Measurements from ENCODE around the gene LMAN1L.

LMAN1L gene

DNA sequence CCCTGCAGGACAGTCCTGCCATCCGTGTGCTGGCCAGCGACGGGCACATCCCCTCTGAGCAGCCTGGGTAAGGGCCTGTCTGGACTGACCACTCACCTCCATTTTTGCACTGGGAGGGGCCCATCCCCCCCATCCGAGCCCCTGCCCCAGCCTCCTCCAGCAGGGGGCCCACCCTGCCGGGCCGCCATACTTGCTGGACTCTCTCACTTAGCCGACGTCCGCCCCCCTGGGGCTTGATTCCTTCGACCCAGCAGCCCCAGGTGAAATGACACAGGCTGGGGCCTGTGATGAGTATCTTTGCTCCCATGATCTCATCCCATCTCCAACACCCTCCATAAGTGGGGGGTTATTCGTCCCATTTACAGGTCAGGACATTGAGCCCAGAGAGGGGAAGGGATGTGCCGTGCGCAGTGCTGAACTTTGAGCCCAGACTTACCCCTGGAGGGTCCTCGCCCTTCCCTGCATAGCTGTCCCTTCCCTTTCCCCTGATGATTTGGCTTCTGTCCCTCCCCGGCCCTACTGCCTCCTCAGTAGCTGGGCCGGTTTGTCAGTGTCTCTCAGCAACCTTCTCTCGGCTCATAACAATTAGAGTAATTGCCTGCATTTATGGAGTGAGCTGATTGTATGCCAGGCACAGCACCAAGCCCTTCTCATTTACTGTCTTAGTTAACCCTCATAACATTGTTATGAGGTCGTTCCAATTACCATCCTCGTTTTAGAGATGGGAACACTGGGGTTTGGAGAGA lies 4.2 kb downstream of the LMAN1L start:
- DNase-seq (ENCODE audit: low read depth in 2 of 2), result no peak

- no peak for DNase-seq (ENCODE audit: low read depth in 2 of 2)
Observed at GRCh38 chr15:74817370-74817737, 4.7 kb downstream of the LMAN1L start.

GRCh38 chr15:74820056-74820455 lies 7.4 kb downstream of the LMAN1L start:
- DNase-seq (ENCODE audit: low read depth in 2 of 2), result no peak

DNA sequence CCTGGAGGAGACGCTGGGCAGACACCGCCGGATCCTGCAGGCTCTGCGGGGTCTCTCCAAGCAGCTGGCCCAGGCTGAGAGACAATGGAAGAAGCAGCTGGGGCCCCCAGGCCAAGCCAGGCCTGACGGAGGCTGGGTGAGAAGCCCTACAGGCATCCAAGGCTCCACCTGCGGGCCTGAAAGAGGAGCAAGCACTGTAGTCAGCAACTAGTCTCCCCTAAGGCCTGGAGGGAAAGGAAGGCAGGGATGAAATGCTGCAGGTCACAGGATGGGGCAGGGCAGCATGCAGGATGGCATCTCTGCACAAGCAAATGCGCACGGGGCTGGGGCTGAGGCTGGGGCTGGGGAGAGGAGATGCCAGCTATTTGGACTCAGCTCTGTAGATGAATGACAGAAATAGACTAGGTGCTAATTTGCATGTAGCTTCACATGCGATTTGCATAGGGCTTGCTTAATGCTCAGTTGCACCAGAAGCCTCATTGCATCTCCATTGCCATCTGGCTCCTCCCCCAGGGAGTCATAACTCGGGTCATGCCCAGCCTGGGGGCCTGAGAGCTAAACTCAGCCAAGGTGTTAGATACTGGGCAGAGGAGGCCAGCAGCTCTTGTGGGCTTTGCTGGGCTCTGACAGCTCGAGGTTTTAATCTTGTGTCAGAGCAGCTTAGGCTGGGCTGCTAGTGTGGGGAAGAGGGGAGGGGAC lies 8.6 kb downstream of the LMAN1L start:
- DNase-seq (ENCODE audit: low read depth in 2 of 2), result no peak

GRCh38 chr15:74821790-74822158 lies 9.1 kb downstream of the LMAN1L start:
- DNase-seq (ENCODE audit: low read depth in 2 of 2), result no peak

DNA sequence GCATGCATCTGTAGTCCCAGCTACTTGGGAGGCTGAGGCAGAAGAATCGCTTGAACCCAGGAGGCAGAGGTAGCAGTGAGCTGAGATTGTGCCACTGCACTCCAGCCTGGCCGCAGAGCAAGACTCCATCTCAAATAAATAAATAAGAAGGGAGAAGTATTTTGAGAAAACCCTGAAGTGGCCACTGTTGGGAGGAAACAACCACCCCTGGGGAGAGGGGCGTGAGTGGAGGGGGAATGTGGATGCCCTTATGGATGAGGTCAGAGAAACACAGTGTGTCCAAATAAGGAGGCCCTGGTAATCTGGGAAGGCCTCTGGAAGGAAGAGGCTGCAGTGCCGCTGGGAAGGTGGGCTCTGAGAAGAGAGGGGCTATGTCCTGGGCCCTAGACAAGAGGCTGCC lies 9.6 kb downstream of the LMAN1L start:
- DNase-seq (ENCODE audit: low read depth in 2 of 2), result no peak

DNA sequence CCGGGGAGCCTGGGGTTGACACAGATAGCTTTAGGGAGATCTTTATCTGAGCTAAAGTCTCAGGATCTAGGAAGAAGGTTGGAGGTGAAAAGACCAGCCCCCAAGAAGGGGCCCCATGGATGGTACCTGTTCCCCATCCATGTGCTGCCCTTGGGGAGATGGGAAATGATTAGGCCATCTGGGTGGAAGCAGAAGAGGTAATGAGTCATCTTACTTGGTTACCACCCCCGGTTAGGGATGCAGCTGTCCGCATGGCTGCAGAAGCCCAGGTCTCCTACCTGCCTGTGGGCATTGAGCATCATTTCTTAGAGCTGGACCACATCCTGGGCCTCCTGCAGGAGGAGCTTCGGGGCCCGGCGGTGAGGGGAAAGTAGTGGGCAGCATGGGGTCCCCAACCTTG lies 10.7 kb downstream of the LMAN1L start:
- no peak for DNase-seq (ENCODE audit: low read depth in 2 of 2)

- no peak for DNase-seq (ENCODE audit: low read depth in 2 of 2)
Observed at GRCh38 chr15:74824976-74825375, 12.3 kb downstream of the LMAN1L start.

DNA sequence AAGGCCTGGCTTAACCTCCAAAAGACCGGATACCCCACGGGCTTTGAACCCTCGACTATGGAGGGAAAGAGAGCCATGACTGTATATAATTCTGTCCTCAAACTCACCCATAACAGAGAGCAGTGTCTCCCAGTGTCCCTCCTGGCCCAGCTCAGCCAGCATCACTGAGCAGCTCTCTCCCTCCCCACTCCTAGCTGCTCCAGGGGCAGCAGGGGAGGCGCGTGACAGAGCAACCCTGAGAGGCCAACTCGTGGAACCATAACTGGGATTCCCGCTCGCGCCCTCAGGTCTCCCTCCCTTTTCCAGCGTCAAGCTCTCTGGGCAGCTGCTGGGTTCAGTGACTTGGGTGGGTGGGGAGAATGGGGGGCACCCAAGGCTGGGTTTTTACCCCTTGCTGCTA lies 13.2 kb downstream of the LMAN1L start:
- DNase-seq (ENCODE audit: low read depth in 2 of 2), result no peak

DNA sequence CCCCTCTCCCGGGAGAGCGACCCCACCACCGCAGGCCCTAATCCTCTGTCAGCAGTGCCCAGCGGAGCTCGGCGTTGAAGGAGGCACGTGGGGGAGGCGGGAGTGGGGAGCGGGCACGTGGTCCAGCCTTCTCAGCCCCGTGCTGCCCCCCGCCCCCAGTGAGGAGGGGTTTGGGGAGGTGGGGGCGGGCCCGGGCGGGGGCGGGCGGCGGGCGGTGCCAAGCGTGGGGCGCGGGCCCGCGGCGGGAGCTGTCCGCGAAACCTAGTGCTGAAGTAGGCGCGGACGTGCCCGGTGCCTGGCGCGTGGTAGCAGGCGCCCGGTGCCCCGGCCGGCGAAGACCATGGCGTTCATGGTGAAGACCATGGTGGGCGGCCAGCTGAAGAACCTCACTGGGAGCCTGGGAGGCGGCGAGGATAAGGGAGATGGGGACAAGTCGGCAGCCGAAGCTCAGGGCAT lies 13.8 kb downstream of the LMAN1L start, which contains the start of gene CPLX3:
TSS of gene CPLX3 (plus strand) at position 264 of the 456 bp plus-strand sequence. CDS start at position 341, 77 bp downstream.
- no peak for DNase-seq (ENCODE audit: low read depth in 2 of 2)

GRCh38 chr15:74826921-74827320 lies 14.3 kb downstream of the LMAN1L start:
- DNase-seq (ENCODE audit: low read depth in 2 of 2), result no peak

- no peak for DNase-seq (ENCODE audit: low read depth in 2 of 2)
Observed at GRCh38 chr15:74827614-74828013, 15.0 kb downstream of the LMAN1L start.

DNA sequence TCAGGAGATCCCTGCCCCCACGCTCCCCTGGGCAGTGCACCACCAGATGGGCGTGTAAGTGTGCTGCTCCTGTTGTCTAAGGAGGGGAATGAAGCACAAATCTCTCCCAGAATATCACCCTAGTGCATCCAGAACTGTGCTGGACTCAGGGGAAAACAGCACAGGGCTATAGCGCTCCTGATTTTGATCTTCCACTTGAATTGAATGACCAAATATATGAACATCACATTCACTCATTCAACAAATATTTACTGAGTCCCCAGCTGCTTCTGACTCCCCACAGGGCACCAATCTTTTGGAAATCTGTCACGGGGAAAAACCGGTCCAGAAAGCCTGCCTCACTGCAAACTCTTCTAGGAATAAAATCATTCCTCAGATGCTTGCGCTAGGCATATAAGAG lies 16.2 kb downstream of the LMAN1L start:
- no peak for DNase-seq (ENCODE audit: low read depth in 2 of 2)

GRCh38 chr15:74829486-74829885 lies 16.9 kb downstream of the LMAN1L start:
- no peak for DNase-seq (ENCODE audit: low read depth in 2 of 2)

GRCh38 chr15:74829991-74830390 lies 17.4 kb downstream of the LMAN1L start:
- no peak for DNase-seq (ENCODE audit: low read depth in 2 of 2)

DNA sequence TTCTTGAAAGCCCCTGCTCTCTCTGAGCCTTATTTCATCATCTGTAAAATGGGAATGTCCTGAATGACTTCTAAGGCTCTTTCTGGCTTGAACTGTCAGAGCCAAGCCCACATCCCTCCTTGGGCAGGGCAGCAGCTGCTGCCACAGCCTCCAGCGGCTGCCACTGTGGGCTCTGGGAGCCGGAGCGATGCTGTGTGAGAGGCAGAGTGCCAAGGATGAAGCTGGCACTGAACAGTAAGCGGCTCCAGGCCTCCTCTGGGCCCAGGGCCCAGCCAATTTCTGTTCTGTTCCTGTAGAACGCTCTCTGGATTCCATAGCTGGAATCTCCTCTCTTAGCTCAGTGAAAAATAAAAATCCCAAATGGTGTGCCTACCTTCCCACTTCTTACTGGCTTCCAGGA lies 18.2 kb downstream of the LMAN1L start:
- no peak for DNase-seq (ENCODE audit: low read depth in 2 of 2)

DNA sequence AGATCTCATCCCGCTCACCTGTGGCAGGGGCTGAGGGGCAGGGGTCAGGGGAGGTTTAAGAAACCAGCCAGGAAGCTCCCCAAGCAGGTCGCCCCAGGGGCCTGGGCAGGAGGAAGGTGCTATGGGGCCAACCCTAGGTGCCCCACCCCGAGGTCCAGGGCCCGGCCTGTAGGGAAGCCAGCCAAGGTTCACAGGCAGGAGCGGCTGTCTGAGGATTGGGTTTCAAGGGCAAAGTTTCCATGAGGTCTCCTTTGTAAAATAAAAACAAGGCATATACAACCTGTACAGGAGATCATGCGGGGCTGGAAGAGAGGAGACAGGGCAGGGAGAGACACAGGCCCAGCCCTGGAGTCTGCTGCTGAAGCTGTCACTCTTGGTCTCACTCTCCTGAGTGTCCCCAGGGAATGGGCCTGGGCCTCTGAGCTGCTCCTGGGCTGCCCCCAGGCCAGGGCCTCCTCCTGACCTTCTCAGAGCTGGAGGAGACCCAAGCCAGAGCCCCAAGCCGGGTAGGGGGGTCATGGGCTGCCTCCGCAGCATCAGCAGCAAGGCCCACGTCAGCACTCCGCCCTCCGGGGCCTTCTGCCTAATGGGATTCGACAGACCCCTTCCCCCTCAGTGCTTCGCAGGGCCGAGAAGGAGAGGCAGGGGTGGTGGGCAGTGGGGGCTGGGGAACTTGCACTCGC lies 19.3 kb downstream of the LMAN1L start:
- no peak for DNase-seq (ENCODE audit: low read depth in 2 of 2)

DNA sequence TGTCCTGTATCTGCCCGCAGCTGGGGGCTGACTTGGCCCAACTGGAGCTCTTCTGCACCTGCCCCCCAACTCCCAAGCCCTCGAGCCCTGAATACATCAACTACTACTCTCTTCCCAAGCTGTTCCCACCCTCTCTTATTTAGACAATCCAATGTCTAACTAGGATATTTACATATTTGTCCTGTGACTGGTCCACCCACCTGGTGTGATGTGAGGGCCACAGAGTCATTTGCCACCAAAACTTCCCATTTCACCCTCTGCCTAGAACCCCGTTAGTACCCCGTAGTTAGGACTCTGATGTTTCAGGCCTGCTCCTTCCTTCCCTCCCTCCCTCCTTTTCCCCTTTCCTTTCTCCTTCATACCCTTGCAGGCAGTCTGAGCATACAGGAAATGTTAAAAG lies 20.2 kb downstream of the LMAN1L start:
- no peak for DNase-seq (ENCODE audit: low read depth in 2 of 2)

DNA sequence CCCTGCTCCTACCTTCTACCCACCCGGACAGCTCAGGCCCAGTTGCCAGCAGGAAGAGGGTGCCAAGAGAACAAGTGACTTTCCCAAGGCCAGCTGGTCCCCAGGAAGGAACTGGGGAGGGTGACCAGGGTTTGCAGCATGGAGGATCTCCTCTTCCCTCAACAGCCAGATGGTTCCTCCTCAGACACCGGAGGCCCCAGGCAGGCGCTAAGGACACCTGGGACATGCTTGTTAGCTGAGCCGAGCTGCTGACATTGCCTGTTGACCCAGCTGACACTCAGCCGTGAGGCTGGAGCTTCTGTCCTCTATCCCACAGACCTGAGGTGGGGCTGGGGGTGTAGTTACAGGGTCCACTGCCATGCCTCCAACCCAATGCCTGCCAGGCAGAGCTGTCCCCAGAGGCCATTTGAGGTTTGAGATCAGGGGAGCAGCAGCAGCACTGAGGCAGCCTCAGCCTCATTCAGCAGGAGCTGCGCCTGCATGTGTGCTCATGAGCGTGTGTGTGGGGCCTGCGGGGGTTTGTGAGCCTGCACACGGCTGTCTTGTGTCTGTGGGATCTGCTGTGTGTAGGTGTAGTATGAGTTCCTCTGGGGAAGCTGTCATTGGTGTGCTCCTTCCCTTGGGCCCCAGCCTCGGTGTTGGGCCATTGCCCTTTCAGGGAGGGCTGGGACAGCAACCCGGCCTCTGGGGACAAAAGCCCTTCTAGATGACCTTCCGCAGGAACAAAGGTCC lies 20.9 kb downstream of the LMAN1L start:
- DNase-seq (ENCODE audit: low read depth in 2 of 2), result no peak

- DNase-seq (ENCODE audit: low read depth in 2 of 2), result peak in 1 of 2 donors; percentile 17
Observed at GRCh38 chr15:74835312-74835823, 22.7 kb downstream of the LMAN1L start.

DNA sequence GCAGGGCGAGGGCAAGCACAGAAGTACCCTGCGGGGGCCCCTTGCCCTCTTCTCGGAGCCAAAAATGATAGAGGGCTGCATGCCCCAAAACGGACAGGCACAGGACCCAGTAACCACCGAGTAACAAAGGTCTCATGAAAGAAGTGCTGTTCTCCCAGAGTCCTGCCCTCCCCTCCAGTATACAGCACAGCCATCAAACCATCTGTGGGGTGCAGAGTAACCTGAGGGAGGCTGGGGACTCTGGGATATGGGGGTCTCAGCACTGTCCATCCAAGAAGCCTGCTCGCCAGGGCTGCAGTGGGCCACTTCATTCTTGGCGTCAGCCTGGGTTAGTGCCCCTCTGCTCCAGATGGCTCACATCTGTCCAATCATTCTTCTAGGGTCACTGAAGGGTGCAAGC lies 24.2 kb downstream of the LMAN1L start:
- no peak for DNase-seq (ENCODE audit: low read depth in 2 of 2)

All from stimulated activated CD8-positive, alpha-beta memory T cell treated with anti-CD3 and anti-CD28 coated beads, Interleukin-2, amount 100 ng/mL, for 1 hour (primary cell).